ENCODE data around the gene RPL37.

Gene RPL37

GRCh38 chr5:40784916-40785315, 50.1 kb downstream of the RPL37 start:
- Histone ChIP-seq H3K36me3 (peaks cover 42% of the 10 kb centered on the region), H3K4me1 (no peaks in the 10 kb centered on the region), H3K4me3 (no peak overlapping the region), H3K27ac (no peak overlapping the region), H3K4me2 (no peak overlapping the region), H3K9ac (no peak overlapping the region), H3K27me3 (no peaks in the 10 kb centered on the region), H4K20me1 (peaks cover 93% of the 10 kb centered on the region), H3K9me3 (peaks cover 29% of the 10 kb centered on the region)
- no peak for TF ChIP-seq Cebpa-rat (IDR thresholded peaks at IDR 0.05)

GRCh38 chr5:40784027-40784653, 50.9 kb downstream of the RPL37 start:
- Histone ChIP-seq H3K9me3 (peaks cover 27% of the 10 kb centered on the region), H3K4me3 (no peak overlapping the region), H3K36me3 (peaks cover 34% of the 10 kb centered on the region), H3K27me3 (no peaks in the 10 kb centered on the region), H3K9ac (no peak overlapping the region), H3K4me1 (no peaks in the 10 kb centered on the region), H3K4me2 (no peak overlapping the region), H4K20me1 (peaks cover 93% of the 10 kb centered on the region), H3K27ac (no peak overlapping the region)
- no peak for TF ChIP-seq Cebpa-rat (IDR thresholded peaks at IDR 0.05)

GRCh38 chr5:40781843-40782409, 53.1 kb downstream of the RPL37 start:
- no peak overlapping the region for H3K27ac ChIP-seq
- no peak for TF ChIP-seq Cebpa-rat (IDR thresholded peaks at IDR 0.05)
- peaks cover 100% of the 10 kb centered on the region for H4K20me1 ChIP-seq
- no peak overlapping the region for H3K9ac ChIP-seq
- peaks cover 26% of the 10 kb centered on the region for H3K36me3 ChIP-seq
- H3K4me2 ChIP-seq = no peak overlapping the region
- no peaks in the 10 kb centered on the region for H3K27me3 ChIP-seq
- H3K4me3 ChIP-seq = no peak overlapping the region
- H3K9me3 ChIP-seq = peaks cover 5% of the 10 kb centered on the region; the same call in 1 of the 2 replicates
- H3K4me1 ChIP-seq = no peaks in the 10 kb centered on the region

DNA sequence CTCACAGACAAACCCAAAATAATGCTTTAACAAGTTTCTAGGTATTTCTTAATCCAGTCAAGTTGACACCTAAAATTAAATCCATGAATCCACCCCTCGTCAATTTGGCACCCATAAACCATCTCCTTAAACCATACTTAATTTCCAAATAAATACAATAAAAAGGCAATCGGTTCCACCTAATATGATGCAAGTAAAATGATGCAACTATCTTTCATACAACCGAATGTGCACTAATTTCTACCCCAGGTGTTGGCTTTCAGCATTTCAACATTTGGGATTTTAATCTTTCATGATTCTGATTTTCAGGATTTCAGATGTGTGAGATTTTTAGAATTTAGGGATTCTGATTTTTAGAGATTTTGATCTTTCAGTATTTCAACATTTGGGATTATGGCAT, 54.2 kb downstream of the RPL37 start:
- Histone ChIP-seq H3K27ac (no peak overlapping the region), H3K36me3 (peaks cover 26% of the 10 kb centered on the region), H3K4me1 (peaks cover 9% of the 10 kb centered on the region; the same call in 1 of the 2 replicates), H3K4me3 (no peak overlapping the region), H3K27me3 (no peaks in the 10 kb centered on the region), H3K9me3 (no peaks in the 10 kb centered on the region), H3K4me2 (no peak overlapping the region), H4K20me1 (peaks cover 97% of the 10 kb centered on the region), H3K9ac (no peak overlapping the region)
- no peak for TF ChIP-seq Cebpa-rat (IDR thresholded peaks at IDR 0.05)

DNA sequence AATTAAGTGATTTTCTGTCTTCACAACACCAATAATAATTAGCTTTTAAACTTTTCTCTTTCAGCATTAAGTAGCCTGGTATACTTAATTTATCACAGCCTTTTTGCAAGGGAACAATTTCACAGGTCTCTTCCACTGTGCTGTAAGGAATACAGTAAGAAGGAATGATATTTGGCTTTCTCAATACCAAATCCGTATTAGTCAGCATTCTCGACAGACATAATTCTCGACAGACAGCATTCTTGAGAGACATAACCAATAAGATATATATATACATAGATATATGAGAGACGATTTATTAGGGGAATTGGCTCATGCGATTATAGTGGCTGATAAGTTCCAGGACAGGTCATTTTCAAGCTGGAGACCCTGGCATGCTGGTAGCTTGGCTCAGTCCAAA, 54.8 kb downstream of the RPL37 start:
- H3K9me3 ChIP-seq = no peaks in the 10 kb centered on the region
- H4K20me1 ChIP-seq = peaks cover 90% of the 10 kb centered on the region
- no peak overlapping the region for H3K27ac ChIP-seq
- no peak overlapping the region for H3K9ac ChIP-seq
- no peaks in the 10 kb centered on the region for H3K27me3 ChIP-seq
- peaks cover 9% of the 10 kb centered on the region; the same call in 1 of the 2 replicates for H3K4me1 ChIP-seq
- no peak overlapping the region for H3K4me2 ChIP-seq
- no peak overlapping the region for H3K4me3 ChIP-seq
- H3K36me3 ChIP-seq = peaks cover 29% of the 10 kb centered on the region
- TF ChIP-seq Cebpa-rat (IDR thresholded peaks at IDR 0.05) = no peak

DNA sequence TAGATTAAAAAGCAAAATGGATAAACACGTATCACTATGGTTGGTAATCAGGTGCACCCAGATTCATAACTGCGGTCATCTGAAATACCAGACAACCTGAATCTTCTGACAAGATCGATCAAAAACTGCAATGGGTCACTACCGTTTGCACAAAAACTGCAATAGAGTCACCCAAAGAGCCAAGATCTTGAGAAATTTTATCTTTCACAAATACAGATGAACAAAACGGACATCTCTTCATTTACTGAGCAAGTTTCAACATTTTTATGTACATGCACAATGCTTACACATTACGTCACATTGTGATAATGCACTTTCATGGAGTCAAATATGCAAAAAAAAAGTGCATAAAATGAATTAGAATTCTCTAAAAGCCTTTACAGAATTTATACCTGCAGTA, 55.5 kb downstream of the RPL37 start:
- H3K36me3 ChIP-seq = peaks cover 35% of the 10 kb centered on the region
- H3K4me1 ChIP-seq = peaks cover 9% of the 10 kb centered on the region; the same call in 1 of the 2 replicates
- no peak overlapping the region for H3K4me3 ChIP-seq
- TF ChIP-seq Cebpa-rat (IDR thresholded peaks at IDR 0.05) = no peak
- H3K27me3 ChIP-seq = no peaks in the 10 kb centered on the region
- H3K9me3 ChIP-seq = no peaks in the 10 kb centered on the region
- H3K4me2 ChIP-seq = no peak overlapping the region
- no peak overlapping the region for H3K9ac ChIP-seq
- H3K27ac ChIP-seq = no peak overlapping the region
- H4K20me1 ChIP-seq = peaks cover 84% of the 10 kb centered on the region

- peaks cover 45% of the 10 kb centered on the region for H3K36me3 ChIP-seq
- no peak overlapping the region for H3K9ac ChIP-seq
- TF ChIP-seq Cebpa-rat (IDR thresholded peaks at IDR 0.05) = no peak
- H3K9me3 ChIP-seq = no peaks in the 10 kb centered on the region
- peaks cover 9% of the 10 kb centered on the region; the same call in 1 of the 2 replicates for H3K4me1 ChIP-seq
- no peak overlapping the region for H3K27ac ChIP-seq
- peaks cover 69% of the 10 kb centered on the region for H4K20me1 ChIP-seq
- H3K4me3 ChIP-seq = no peak overlapping the region
- H3K4me2 ChIP-seq = no peak overlapping the region
- no peaks in the 10 kb centered on the region for H3K27me3 ChIP-seq
These were observed 56.9 kb downstream of the RPL37 start for GRCh38 chr5:40778133-40778532.

- TF ChIP-seq Cebpa-rat (IDR thresholded peaks at IDR 0.05) = no peak
- H3K9me3 ChIP-seq = no peaks in the 10 kb centered on the region
- no peaks in the 10 kb centered on the region for H3K27me3 ChIP-seq
- no peak overlapping the region for H3K4me3 ChIP-seq
- H3K27ac ChIP-seq = no peak overlapping the region
- no peak overlapping the region for H3K4me2 ChIP-seq
- H3K36me3 ChIP-seq = peaks cover 57% of the 10 kb centered on the region
- no peak overlapping the region for H3K9ac ChIP-seq
- H3K4me1 ChIP-seq = peaks cover 9% of the 10 kb centered on the region; the same call in 1 of the 2 replicates
- peaks cover 54% of the 10 kb centered on the region for H4K20me1 ChIP-seq
These were observed 58.4 kb downstream of the RPL37 start for GRCh38 chr5:40776658-40776977.

GRCh38 chr5:40775846-40776657, 59.0 kb downstream of the RPL37 start:
- Histone ChIP-seq H3K36me3 (peaks cover 62% of the 10 kb centered on the region), H3K9me3 (no peaks in the 10 kb centered on the region), H4K20me1 (peaks cover 48% of the 10 kb centered on the region), H3K4me2 (no peak overlapping the region), H3K9ac (no peak overlapping the region), H3K4me3 (no peak overlapping the region), H3K27me3 (no peaks in the 10 kb centered on the region), H3K27ac (no peak overlapping the region), H3K4me1 (peaks cover 9% of the 10 kb centered on the region; the same call in 1 of the 2 replicates)
- no peak for TF ChIP-seq Cebpa-rat (IDR thresholded peaks at IDR 0.05)

Measured in BLaER1 (cell line).